ENCODE results near the gene PELI2.
A peak's percentile ranks its signal among the peaks of the same experiment; 100 is the strongest.

The PELI2 gene

GRCh38 chr14:56235388-56235787, 117.2 kb downstream of the PELI2 start:
- no peak for TF ChIP-seq CTCF (IDR thresholded peaks at IDR 0.05)
- Mint-ChIP-seq H3K4me3 (no peak overlapping the region), H3K9me3 (peaks cover 23% of the 10 kb centered on the region), H3K27ac (peak overlapping the region; percentile 35), H3K27me3 (ENCODE audit: low read depth, poor library complexity) (peaks cover 3% of the 10 kb centered on the region), H3K4me1 (no peaks in the 10 kb centered on the region), H3K36me3 (ENCODE audit: low read depth) (peaks cover 16% of the 10 kb centered on the region)
- no peak for DNase-seq

GRCh38 chr14:56237398-56237797, 119.2 kb downstream of the PELI2 start:
- no peaks in the 10 kb centered on the region for H3K4me1 Mint-ChIP-seq
- no peak for DNase-seq
- H3K9me3 Mint-ChIP-seq = peaks cover 10% of the 10 kb centered on the region
- H3K27me3 Mint-ChIP-seq (ENCODE audit: low read depth, poor library complexity) = peaks cover 3% of the 10 kb centered on the region
- H3K36me3 Mint-ChIP-seq (ENCODE audit: low read depth) = peaks cover 18% of the 10 kb centered on the region
- H3K4me3 Mint-ChIP-seq = no peak overlapping the region
- no peak overlapping the region for H3K27ac Mint-ChIP-seq
- TF ChIP-seq CTCF (IDR thresholded peaks at IDR 0.05) = no peak

GRCh38 chr14:56241461-56241860, 123.2 kb downstream of the PELI2 start:
- no peak for DNase-seq
- peak overlapping the region; percentile 8 for H3K27ac Mint-ChIP-seq

GRCh38 chr14:56243110-56243509, 124.9 kb downstream of the PELI2 start:
- no peak for TF ChIP-seq CTCF (IDR thresholded peaks at IDR 0.05)
- H3K9me3 Mint-ChIP-seq = no peaks in the 10 kb centered on the region
- H3K36me3 Mint-ChIP-seq (ENCODE audit: low read depth) = peaks cover 21% of the 10 kb centered on the region
- H3K4me3 Mint-ChIP-seq = no peak overlapping the region
- H3K4me1 Mint-ChIP-seq = peaks cover under 1% of the 10 kb centered on the region
- no peak overlapping the region for H3K27ac Mint-ChIP-seq
- no peak for DNase-seq
- H3K27me3 Mint-ChIP-seq (ENCODE audit: low read depth, poor library complexity) = no peaks in the 10 kb centered on the region

More at GRCh38 chr14:56241461-56241860, 123.2 kb downstream of the PELI2 start:
- no peak overlapping the region for H3K4me3 Mint-ChIP-seq
- no peaks in the 10 kb centered on the region for H3K9me3 Mint-ChIP-seq
- H3K36me3 Mint-ChIP-seq (ENCODE audit: low read depth) = peaks cover 21% of the 10 kb centered on the region
- H3K4me1 Mint-ChIP-seq = no peaks in the 10 kb centered on the region
- no peak for TF ChIP-seq CTCF (IDR thresholded peaks at IDR 0.05)
- H3K27me3 Mint-ChIP-seq (ENCODE audit: low read depth, poor library complexity) = no peaks in the 10 kb centered on the region

- Mint-ChIP-seq H3K4me1 (peaks cover 10% of the 10 kb centered on the region), H3K27ac (no peak overlapping the region), H3K4me3 (no peak overlapping the region), H3K9me3 (no peaks in the 10 kb centered on the region), H3K27me3 (ENCODE audit: low read depth, poor library complexity) (peaks cover 3% of the 10 kb centered on the region), H3K36me3 (ENCODE audit: low read depth) (peaks cover 23% of the 10 kb centered on the region)
- no peak for DNase-seq
- no peak for TF ChIP-seq CTCF (IDR thresholded peaks at IDR 0.05)
These were observed 126.1 kb downstream of the PELI2 start for GRCh38 chr14:56244138-56244789.
